Adipocyte (in vitro differentiated cells): ENCODE data around the gene RAB36.

ENCODE experiments used
- DNase-seq: peaks from one replicate; pipeline ENCODE4 v3.0.0-alpha.2; 2015; ENCODE audit warnings: low read depth
- H3K27me3 ChIP-seq: replicated peaks from 2 replicates; pipeline ENCODE4 v1.7.0; 2013; ENCODE audit warnings: mild to moderate bottlenecking, low read length, moderate library complexity; ENCODE audit not compliant: control insufficient read depth, insufficient read depth
- H3K36me3 ChIP-seq: 2 replicates; pipeline ENCODE4 v1.7.0; 2013; ENCODE audit warnings: low read length, mild to moderate bottlenecking, moderate library complexity; ENCODE audit not compliant: control insufficient read depth, insufficient read depth, severe bottlenecking
- H3K4me1 ChIP-seq: 2 replicates; pipeline ENCODE4 v1.7.0; 2013; ENCODE audit warnings: mild to moderate bottlenecking, low read length, moderate library complexity; ENCODE audit not compliant: control insufficient read depth, insufficient read depth
- H3K4me3 ChIP-seq: 2 replicates; pipeline ENCODE4 v1.7.0; 2013; ENCODE audit warnings: mild to moderate bottlenecking, low read length, moderate library complexity
- H3K9ac ChIP-seq: 2 replicates; pipeline ENCODE4 v1.7.0; 2013; ENCODE audit warnings: mild to moderate bottlenecking, low read length, moderate library complexity
- H3K9me3 ChIP-seq: 2 replicates; pipeline ENCODE4 v1.7.0; 2013; ENCODE audit warnings: mild to moderate bottlenecking, low read length, moderate library complexity; ENCODE audit not compliant: control insufficient read depth

RAB36 gene

DNA sequence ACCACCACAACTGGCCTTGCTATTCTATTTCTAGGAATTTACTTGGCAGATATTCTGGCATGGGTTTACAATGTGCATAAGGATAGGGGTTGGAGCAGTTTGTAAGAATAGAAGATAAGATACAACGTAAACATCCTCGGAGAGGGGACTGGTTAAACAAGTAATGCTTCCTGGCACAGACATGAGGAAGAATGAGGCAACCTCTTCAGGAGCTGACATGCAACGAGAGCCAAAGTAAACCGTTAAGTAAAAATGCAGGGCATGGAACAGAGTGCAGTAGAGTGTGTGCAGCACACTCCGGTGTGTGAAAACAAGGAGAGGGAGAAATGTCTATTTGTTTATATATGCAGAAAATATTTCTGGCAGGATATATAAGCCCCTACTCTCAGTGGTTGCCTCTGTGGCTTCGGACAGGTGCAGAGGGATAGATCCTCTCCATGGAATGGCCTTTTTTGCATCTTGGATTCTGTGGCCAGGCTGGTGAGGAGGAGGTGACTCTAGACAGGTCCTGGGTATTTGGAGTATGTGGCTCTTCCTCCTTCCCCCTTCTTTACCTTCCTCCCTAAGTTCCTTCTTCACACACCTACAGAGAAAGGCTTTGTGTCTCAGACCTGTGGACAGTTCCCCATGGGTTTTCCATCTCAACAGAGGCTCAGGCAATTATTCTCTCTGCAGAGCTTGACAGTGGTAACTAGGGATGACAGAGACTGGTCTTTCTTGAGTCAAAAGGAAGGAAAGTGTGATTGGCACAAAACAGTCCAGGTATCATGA is 2.5 kb downstream of the RAB36 start:
- DNase-seq: peak; percentile 74
- no peak overlapping the region for H3K9ac ChIP-seq
- no peaks in the 10 kb centered on the region for H3K27me3 ChIP-seq
- H3K9me3 ChIP-seq: no peaks in the 10 kb centered on the region
- H3K4me3 ChIP-seq: no peak overlapping the region
- no peaks in the 10 kb centered on the region for H3K36me3 ChIP-seq
- H3K4me1 ChIP-seq: peaks cover 16% of the 10 kb centered on the region

GRCh38 chr22:23149743-23150238 is 4.5 kb downstream of the RAB36 start:
- H3K9ac ChIP-seq: no peak overlapping the region
- peaks cover 16% of the 10 kb centered on the region for H3K4me1 ChIP-seq
- no peaks in the 10 kb centered on the region for H3K27me3 ChIP-seq
- no peak for DNase-seq
- H3K9me3 ChIP-seq: no peaks in the 10 kb centered on the region
- no peaks in the 10 kb centered on the region for H3K36me3 ChIP-seq
- H3K4me3 ChIP-seq: no peak overlapping the region

- Histone ChIP-seq H3K4me1 (peaks cover 11% of the 10 kb centered on the region), H3K4me3 (no peak overlapping the region), H3K9me3 (no peaks in the 10 kb centered on the region), H3K27me3 (no peaks in the 10 kb centered on the region), H3K36me3 (no peaks in the 10 kb centered on the region), H3K9ac (no peak overlapping the region)
- DNase-seq: no peak
These were observed 5.5 kb downstream of the RAB36 start for GRCh38 chr22:23150762-23151161.

GRCh38 chr22:23151827-23152226 is 6.5 kb downstream of the RAB36 start:
- Histone ChIP-seq H3K4me1 (peaks cover 5% of the 10 kb centered on the region), H3K36me3 (no peaks in the 10 kb centered on the region), H3K4me3 (no peak overlapping the region), H3K9me3 (no peaks in the 10 kb centered on the region), H3K27me3 (no peaks in the 10 kb centered on the region), H3K9ac (no peak overlapping the region)
- no peak for DNase-seq

DNA sequence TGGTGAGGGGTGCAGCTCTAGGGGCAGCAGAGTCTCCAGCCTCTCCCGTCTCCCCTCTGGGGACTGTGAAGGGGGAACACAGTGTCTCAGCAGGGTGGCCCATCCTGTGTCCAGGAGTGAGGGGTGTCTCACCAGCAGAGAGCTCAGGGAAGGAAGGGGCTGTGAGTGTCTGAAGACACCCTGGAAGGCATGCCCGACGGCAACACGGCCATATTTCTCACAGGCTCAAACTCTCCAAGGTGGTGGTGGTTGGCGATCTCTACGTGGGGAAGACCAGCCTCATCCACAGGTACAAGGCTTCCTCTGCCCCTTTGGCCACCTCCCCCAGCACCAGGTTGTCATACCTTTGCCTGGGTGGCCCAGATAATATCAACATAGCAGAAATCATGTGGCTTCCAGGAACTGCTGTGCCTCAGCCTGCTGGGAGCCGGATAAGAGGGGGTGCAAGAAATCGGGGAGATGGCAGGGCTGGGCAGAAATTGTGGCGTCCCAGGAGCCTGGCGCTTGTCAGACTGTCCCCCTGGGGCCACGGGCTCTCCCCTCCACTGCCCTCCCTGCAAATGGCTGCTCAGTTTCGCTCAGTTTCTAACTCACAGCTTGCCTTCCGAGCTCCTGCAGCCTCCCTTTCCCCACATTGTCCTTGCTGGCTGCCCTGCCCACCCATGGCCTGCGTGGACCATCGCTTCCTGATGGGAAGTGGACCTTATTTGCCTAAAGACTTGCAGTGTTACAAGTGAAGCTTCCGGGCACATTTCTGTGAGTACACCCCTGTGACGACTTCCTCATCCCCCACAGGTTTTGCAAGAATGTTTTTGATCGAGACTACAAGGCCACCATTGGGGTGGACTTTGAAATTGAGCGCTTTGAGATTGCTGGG is 7.2 kb downstream of the RAB36 start:
- H3K4me3 ChIP-seq: no peak overlapping the region
- peaks cover 5% of the 10 kb centered on the region for H3K4me1 ChIP-seq
- H3K9me3 ChIP-seq: no peaks in the 10 kb centered on the region
- no peaks in the 10 kb centered on the region for H3K36me3 ChIP-seq
- no peak for DNase-seq
- H3K27me3 ChIP-seq: no peaks in the 10 kb centered on the region
- no peak overlapping the region for H3K9ac ChIP-seq

GRCh38 chr22:23153994-23154393 is 8.7 kb downstream of the RAB36 start:
- H3K9ac ChIP-seq: no peak overlapping the region
- no peak for DNase-seq
- no peaks in the 10 kb centered on the region for H3K36me3 ChIP-seq

DNA sequence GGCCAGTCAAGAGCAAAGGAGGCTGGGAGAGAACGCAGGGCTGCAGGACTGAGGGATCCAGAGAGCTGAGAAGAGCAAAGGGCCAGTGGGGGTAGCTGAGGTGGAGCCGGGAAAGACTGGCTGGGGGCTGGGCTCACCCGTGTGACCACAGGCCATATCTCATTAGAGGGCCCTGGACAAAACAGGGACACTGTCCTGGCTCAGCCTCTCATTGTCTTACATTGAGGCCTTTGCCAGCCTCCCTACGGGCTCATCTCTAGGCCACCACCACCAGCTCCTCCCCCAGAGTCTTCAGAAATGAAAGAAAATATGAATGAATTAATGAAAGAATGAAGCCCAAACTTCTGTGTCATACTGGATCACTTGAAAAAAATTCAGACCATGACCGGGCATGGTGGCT is 9.2 kb downstream of the RAB36 start:
- DNase-seq: no peak
- no peaks in the 10 kb centered on the region for H3K4me1 ChIP-seq
- H3K4me3 ChIP-seq: no peak overlapping the region
- no peak overlapping the region for H3K9ac ChIP-seq
- no peaks in the 10 kb centered on the region for H3K9me3 ChIP-seq
- H3K27me3 ChIP-seq: no peaks in the 10 kb centered on the region
- H3K36me3 ChIP-seq: no peaks in the 10 kb centered on the region

More at GRCh38 chr22:23153994-23154393, 8.7 kb downstream of the RAB36 start:
- H3K9me3 ChIP-seq: no peaks in the 10 kb centered on the region
- H3K4me1 ChIP-seq: no peaks in the 10 kb centered on the region
- no peaks in the 10 kb centered on the region for H3K27me3 ChIP-seq
- H3K4me3 ChIP-seq: no peak overlapping the region

DNA sequence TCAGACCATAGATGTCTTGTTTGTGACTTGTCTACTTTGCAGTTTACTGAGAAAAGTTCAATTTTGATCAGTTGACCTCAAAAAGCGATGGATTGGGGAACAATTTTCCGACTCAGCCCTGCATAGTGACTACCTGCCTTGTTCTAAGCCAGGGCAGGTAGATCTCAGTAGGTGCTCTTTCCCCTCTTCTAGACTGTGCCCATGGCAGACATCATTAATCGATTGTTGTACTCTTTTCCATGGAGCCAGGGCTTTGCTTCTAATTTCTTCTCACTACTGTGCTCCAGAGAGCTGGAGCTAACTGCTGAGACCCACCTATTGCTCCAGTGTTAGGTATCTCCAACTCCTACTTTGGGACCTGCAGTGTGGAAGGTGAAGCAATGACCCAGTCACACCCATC is 9.9 kb downstream of the RAB36 start:
- Histone ChIP-seq H3K4me1 (no peaks in the 10 kb centered on the region), H3K36me3 (no peaks in the 10 kb centered on the region), H3K4me3 (no peak overlapping the region), H3K27me3 (no peaks in the 10 kb centered on the region), H3K9me3 (no peaks in the 10 kb centered on the region), H3K9ac (no peak overlapping the region)
- no peak for DNase-seq

DNA sequence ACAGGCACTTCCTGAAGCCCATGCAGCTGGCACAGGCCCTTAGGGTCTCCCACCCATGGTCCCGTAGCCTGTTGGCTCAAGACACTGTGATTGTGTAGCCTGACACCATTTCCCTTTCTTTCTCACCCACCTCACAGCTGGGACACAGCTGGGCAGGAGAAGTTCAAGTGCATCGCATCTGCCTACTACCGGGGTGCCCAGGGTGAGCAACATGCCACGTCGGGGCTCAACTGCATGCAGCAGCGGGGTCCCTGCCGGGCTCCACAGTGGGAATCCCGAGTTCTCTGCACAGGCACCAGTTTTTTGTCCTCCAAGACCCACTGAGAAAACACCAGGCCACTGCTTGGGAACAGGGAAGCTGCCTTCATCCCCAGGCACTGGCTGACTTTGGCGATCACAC is 10.6 kb downstream of the RAB36 start:
- Histone ChIP-seq H3K27me3 (no peaks in the 10 kb centered on the region), H3K36me3 (no peaks in the 10 kb centered on the region), H3K9ac (no peak overlapping the region), H3K4me3 (no peak overlapping the region), H3K9me3 (no peaks in the 10 kb centered on the region), H3K4me1 (no peaks in the 10 kb centered on the region)
- DNase-seq: no peak

GRCh38 chr22:23156286-23156685 is 11.0 kb downstream of the RAB36 start:
- Histone ChIP-seq H3K9ac (no peak overlapping the region), H3K36me3 (no peaks in the 10 kb centered on the region), H3K27me3 (no peaks in the 10 kb centered on the region), H3K9me3 (no peaks in the 10 kb centered on the region), H3K4me1 (no peaks in the 10 kb centered on the region), H3K4me3 (no peak overlapping the region)
- no peak for DNase-seq
